Stimulated activated CD8-positive, alpha-beta memory T cell treated with anti-CD3 and anti-CD28 coated beads, Interleukin-7, amount 100 ng/mL, for 48 hours (primary cell): Measurements from ENCODE around the gene NCAPD2.
"Not testable (repeated sequence)": the region's sequence is repeated elsewhere in the genome, so short reads cannot be mapped to it uniquely, and the experiment has no call there.

Experiments used
- DNase-seq, 2 donors: peaks; one replicate each; pipeline ENCODE4 v3.0.0-alpha.2; 2020; ENCODE audit warnings: low read depth in 1 of 2; ENCODE audit errors: extremely low read depth in 1 of 2

Gene NCAPD2

GRCh38 chr12:6489449-6489848 is 4.5 kb upstream of the NCAPD2 start:
- no peak for DNase-seq

GRCh38 chr12:6490673-6491072 is 3.2 kb upstream of the NCAPD2 start:
- not testable (repeated sequence) for DNase-seq

- DNase-seq: peak; percentile 91 to 99
Observed at GRCh38 chr12:6492838-6493496, 935 bp upstream of the NCAPD2 start, which contains the start of gene MRPL51. TSS of gene MRPL51 (minus strand) at chr12:6493262. CDS start at chr12:6493136, 126 bp downstream.

GRCh38 chr12:6494258-6494743 is 399 bp downstream of the NCAPD2 start:
- DNase-seq: no peak

- DNase-seq: no peak
Observed at GRCh38 chr12:6494968-6495367, 1.1 kb downstream of the NCAPD2 start.

- DNase-seq: not testable (repeated sequence)
Observed at GRCh38 chr12:6497291-6497690, 3.4 kb downstream of the NCAPD2 start.

GRCh38 chr12:6500466-6500865 is 6.6 kb downstream of the NCAPD2 start:
- no peak for DNase-seq

GRCh38 chr12:6507102-6507998 is 13.4 kb downstream of the NCAPD2 start:
- DNase-seq: no peak

- DNase-seq: no peak
Observed at GRCh38 chr12:6508087-6508486, 14.2 kb downstream of the NCAPD2 start.

- DNase-seq: no peak
Observed at GRCh38 chr12:6520186-6520585, 26.3 kb downstream of the NCAPD2 start.

- DNase-seq: no peak
Observed at GRCh38 chr12:6522193-6522592, 28.3 kb downstream of the NCAPD2 start.

- DNase-seq: no peak
Observed at GRCh38 chr12:6523708-6524107, 29.8 kb downstream of the NCAPD2 start.

GRCh38 chr12:6524648-6525047 is 30.7 kb downstream of the NCAPD2 start:
- DNase-seq: no peak

GRCh38 chr12:6526201-6526600 is 32.3 kb downstream of the NCAPD2 start:
- no peak for DNase-seq

GRCh38 chr12:6526766-6527525 is 33.0 kb downstream of the NCAPD2 start:
- DNase-seq: no peak

- no peak for DNase-seq
Observed at GRCh38 chr12:6527711-6528110, 33.8 kb downstream of the NCAPD2 start.

- no peak for DNase-seq
Observed at GRCh38 chr12:6528539-6529235, 34.8 kb downstream of the NCAPD2 start.

- DNase-seq: no peak
Observed at GRCh38 chr12:6529291-6529737, 35.4 kb downstream of the NCAPD2 start.

- no peak for DNase-seq
Observed at GRCh38 chr12:6530576-6531260, 36.8 kb downstream of the NCAPD2 start.
